Measurements from ENCODE around the gene AXDND1.

GRCh38 chr1:179327196-179327595 lies 38.6 kb upstream of the AXDND1 start:
- TF ChIP-seq POLR2A (IDR thresholded peaks at IDR 0.05; ENCODE audit: control extremely low read depth in 1 of 2, low read depth in 2 of 2, low read length in 2 of 2): no peak
- TF ChIP-seq EGR1 (IDR thresholded peaks at IDR 0.05; ENCODE audit: borderline replicate concordance, low read depth, low read length): no peak
- no peak for TF ChIP-seq EP300 (IDR thresholded peaks at IDR 0.05; ENCODE audit: borderline replicate concordance in 1 of 2, low read depth in 2 of 2, low read length in 2 of 2)
- no peak for TF ChIP-seq MAFK (IDR thresholded peaks at IDR 0.05; ENCODE audit: low read depth, low read length)
- no peak for TF ChIP-seq CTCF (IDR thresholded peaks at IDR 0.05; ENCODE audit: control extremely low read depth in 1 of 3, insufficient read depth in 1 of 3, low read depth in 1 of 3, low read length in 3 of 3)
